Spleen (tissue), 11 donors: ENCODE measurements around the gene PEX11B. TPM values are rescaled to one million over a fixed set of nuclear protein-coding genes. Genes with fewer than 3 reads are reported as not detected.

Experiments used
- DNase-seq: peaks from one replicate; pipeline ENCODE4 v3.0.0-alpha.2; 2020
- H3K27ac ChIP-seq, 8 donors: fragments of 200-600 bp; sonication (generic) in 7 of 8; 1 replicate in 4 of 8; 2 replicates in 4 of 8; pipeline versions ENCODE4 v1.5.0 to v1.8.0; 2016 to 2021; ENCODE audit warnings: inconsistent platforms in 4 of 8, mild to moderate bottlenecking in 4 of 8, moderate library complexity in 1 of 8
- H3K27me3 ChIP-seq, 7 donors: fragments of 200-600 bp; sonication (generic) in 6 of 7; replicated peaks in 1 of 7; 1 replicate in 4 of 7; 2 replicates in 3 of 7; pipeline versions ENCODE4 v1.5.0 to v1.8.0; 2016 to 2021; ENCODE audit warnings: inconsistent platforms in 3 of 7, mild to moderate bottlenecking in 1 of 7
- H3K36me3 ChIP-seq, 6 donors: fragments of 200-600 bp; sonication (generic) in 5 of 6; 1 replicate in 4 of 6; 2 replicates in 2 of 6; pipeline versions ENCODE4 v1.5.0 to v1.8.0; 2016 to 2021; ENCODE audit warnings: inconsistent platforms in 2 of 6
- H3K4me1 ChIP-seq, 6 donors: fragments of 200-600 bp; sonication (generic) in 5 of 6; 1 replicate in 3 of 6; 2 replicates in 3 of 6; pipeline versions ENCODE4 v1.5.0 to v1.8.0; 2016 to 2021; ENCODE audit warnings: inconsistent platforms in 3 of 6
- H3K4me3 ChIP-seq, 8 donors: fragments of 200-600 bp; sonication (generic) in 7 of 8; 1 replicate in 4 of 8; 2 replicates in 4 of 8; pipeline versions ENCODE4 v1.5.0 to v1.8.0; 2016 to 2021; ENCODE audit warnings: inconsistent platforms in 4 of 8, mild to moderate bottlenecking in 4 of 8, moderate library complexity in 2 of 8
- H3K9me3 ChIP-seq, 8 donors: fragments of 200-600 bp; sonication (generic) in 7 of 8; 1 replicate in 4 of 8; 2 replicates in 4 of 8; pipeline versions ENCODE4 v1.5.0 to v1.8.0; 2016 to 2021; ENCODE audit warnings: inconsistent platforms in 4 of 8
- POLR2A ChIP-seq, 3 donors: fragments of 450-650 bp; IDR thresholded peaks; one replicate each; pipeline ENCODE4 v1.5.1; 2017; ENCODE audit warnings: antibody characterized with exemption in 3 of 3, mild to moderate bottlenecking in 1 of 3
- POLR2AphosphoS5 ChIP-seq, 3 donors: sonication (generic); formaldehyde crosslinking; IDR thresholded peaks; one replicate each; pipeline ENCODE4 v1.5.1; 2017; ENCODE audit warnings: antibody characterized with exemption in 3 of 3
- WGBS, 5 donors: extraction: QIAGEN DNeasy Blood & Tissue Kit in 3 of 5; methylation state at CpG; one replicate each; pipeline versions ENCODE4 v1.1.5 to v1.1.7; 2013 to 2018; 5-methylcytosine and 5-hydroxymethylcytosine counted together
- intact Hi-C: fragments of 100-400 bp; cut with DNase I; formaldehyde crosslinking; loops from one replicate; pipeline ENCODE4 v1.15.0; 2023; ENCODE audit warnings: low total_unique reads
- polyA plus RNA-seq, 3 donors: library from polyadenylated mRNA; stranded (reverse); fragments of 200-250 nt; gene quantifications; one replicate each; pipeline ENCODE4 v1.2.1, GENCODE V29; 2013
- total RNA-seq, 7 donors: library from RNA; depleted of rRNA in 3 of 7; stranded (reverse); fragments of >200 nt in 3 of 7; fragmentation: NEBNext Ultra II Directional in 4 of 7; extraction: Animal tissue kit (Norgen Biotek cat#: 25700) in 4 of 7; gene quantifications; one replicate each; pipeline versions ENCODE4 v1.1.0 to v1.2.1, GENCODE V29; 2016 to 2021
- TF ChIP-seq, protein P1 (sequence below), 11 experiments: fragments of 200-600 bp in 7 of 11; fragments of 450-650 bp in 4 of 11; sonication (generic) in 4 of 11; IDR thresholded peaks in 8 of 11; conservative IDR thresholded peaks in 3 of 11; 1 replicate in 7 of 11; 2 replicates in 4 of 11; pipeline versions ENCODE4 v1.4.0 to v1.8.0; 2016 to 2021; ENCODE audit warnings: antibody characterized with exemption in 11 of 11, inconsistent platforms in 4 of 11, mild to moderate bottlenecking in 1 of 11
- donor health status: healthy with polysubstance abuse.
- donor health status: DM: no; HTN: no; CAD: no; lungs with moderate emphysema.
- donor health status: DM: no; HTN: no; CAD: no.
- donor health status: Bipolar disorder and iron deficiency.
- donor health status: healthy.
- donor health status: DM: no; HTN: no; CAD: no.
- donor health status: DM: yes; HTN: yes; CAD: no.

The PEX11B gene
- total and polyA plus RNA-seq, 10 donors: 20.3 to 35.4 (median 27.4) TPM

DNA sequence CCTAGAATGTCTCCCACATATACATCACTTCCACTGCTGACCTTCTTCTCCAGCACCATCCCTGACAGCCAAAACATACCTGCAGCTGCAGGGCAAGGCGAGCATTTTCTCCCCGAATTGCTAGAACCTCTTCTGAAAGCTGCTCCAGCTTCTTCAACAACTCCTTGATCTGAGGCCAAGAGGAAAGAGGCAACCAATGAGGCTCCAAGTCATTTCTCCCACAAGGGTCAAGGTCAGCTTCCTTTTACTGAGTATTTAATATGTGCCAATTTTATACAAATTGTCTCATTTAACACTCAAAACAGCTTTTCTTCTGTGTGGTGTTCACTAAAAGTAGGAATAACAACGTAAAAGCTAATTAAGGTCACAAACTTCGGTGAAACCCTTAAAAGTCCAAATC is 50.3 kb downstream of the PEX11B start:
- Histone ChIP-seq H3K9me3 (no peaks in the 10 kb centered on the region), H3K36me3 (no peaks in the 10 kb centered on the region), H3K4me3 (no peak overlapping the region), H3K27me3 (peaks cover 0 to 8% (median 0%) of the 10 kb centered on the region in 7 donors), H3K4me1 (peaks cover 0 to 28% (median 16%) of the 10 kb centered on the region in 6 donors), H3K27ac (no peak overlapping the region)
- 70 to 83% (median 81%) methylated on average over 4 of the region's 4 CpGs for WGBS, 5 donors
- DNase-seq: no peak
- intact Hi-C loops: no loop called here
- TF ChIP-seq POLR2A (IDR thresholded peaks at IDR 0.05) (no peak), POLR2AphosphoS5 (IDR thresholded peaks at IDR 0.05) (no peak)
- TF ChIP-seq, protein P1, sequence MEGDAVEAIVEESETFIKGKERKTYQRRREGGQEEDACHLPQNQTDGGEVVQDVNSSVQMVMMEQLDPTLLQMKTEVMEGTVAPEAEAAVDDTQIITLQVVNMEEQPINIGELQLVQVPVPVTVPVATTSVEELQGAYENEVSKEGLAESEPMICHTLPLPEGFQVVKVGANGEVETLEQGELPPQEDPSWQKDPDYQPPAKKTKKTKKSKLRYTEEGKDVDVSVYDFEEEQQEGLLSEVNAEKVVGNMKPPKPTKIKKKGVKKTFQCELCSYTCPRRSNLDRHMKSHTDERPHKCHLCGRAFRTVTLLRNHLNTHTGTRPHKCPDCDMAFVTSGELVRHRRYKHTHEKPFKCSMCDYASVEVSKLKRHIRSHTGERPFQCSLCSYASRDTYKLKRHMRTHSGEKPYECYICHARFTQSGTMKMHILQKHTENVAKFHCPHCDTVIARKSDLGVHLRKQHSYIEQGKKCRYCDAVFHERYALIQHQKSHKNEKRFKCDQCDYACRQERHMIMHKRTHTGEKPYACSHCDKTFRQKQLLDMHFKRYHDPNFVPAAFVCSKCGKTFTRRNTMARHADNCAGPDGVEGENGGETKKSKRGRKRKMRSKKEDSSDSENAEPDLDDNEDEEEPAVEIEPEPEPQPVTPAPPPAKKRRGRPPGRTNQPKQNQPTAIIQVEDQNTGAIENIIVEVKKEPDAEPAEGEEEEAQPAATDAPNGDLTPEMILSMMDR (IDR thresholded peaks at IDR 0.05 in 8 of 11, conservative IDR thresholded peaks at IDR 0.05 in 3 of 11): no peak

DNA sequence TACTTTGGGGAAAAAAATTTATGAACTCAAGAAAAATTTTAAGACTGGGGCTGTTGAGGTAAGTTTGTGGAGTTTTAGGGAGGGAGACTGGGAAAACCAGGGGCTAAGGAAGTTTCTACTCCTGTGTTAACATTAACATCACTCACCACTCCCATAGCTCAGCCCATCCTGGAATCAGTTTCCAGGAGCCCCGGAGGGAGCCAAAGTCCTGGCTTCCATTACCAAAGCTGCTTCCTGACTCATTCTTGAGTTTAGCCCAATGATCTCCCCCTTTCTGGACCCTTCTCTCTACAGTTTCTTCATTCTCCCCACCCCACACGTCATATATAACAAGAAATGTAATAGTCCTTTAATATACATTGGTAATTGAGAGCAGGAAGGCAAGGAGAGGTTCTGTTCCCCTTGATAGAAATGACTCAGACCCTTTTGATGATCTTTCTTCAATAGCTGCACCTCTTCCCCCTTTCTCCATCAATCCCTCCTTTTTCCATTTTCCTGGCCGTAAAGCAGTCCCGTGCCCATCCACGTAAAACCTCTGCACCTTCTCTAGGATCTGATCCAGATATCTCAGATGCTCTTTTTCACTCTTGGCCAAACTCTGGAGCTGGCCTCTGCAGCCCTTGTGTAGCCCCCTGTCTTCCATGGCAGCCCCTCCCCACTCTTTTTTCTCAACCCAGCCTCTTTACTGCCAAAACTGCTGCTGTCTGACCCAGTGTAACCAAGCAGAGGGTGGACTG is 55.1 kb downstream of the PEX11B start:
- H3K36me3 ChIP-seq: no peaks in the 10 kb centered on the region
- H3K4me3 ChIP-seq: no peak overlapping the region
- intact Hi-C loops: no loop called here
- TF ChIP-seq, protein P1 (IDR thresholded peaks at IDR 0.05 in 8 of 11, conservative IDR thresholded peaks at IDR 0.05 in 3 of 11): no peak
- TF ChIP-seq POLR2AphosphoS5 (IDR thresholded peaks at IDR 0.05) (no peak), POLR2A (IDR thresholded peaks at IDR 0.05) (no peak)
- H3K27me3 ChIP-seq: peaks cover 0 to 3% (median 0%) of the 10 kb centered on the region in 7 donors
- H3K4me1 ChIP-seq: peaks cover 0 to 9% (median 5%) of the 10 kb centered on the region in 6 donors
- H3K9me3 ChIP-seq: no peaks in the 10 kb centered on the region
- WGBS, 5 donors: 81 to 91% (median 86%) methylated on average over 5 of the region's 5 CpGs
- no peak for DNase-seq
- no peak overlapping the region for H3K27ac ChIP-seq

Other genes starting within 250 kb of the PEX11B start
- gene PDZK1, start 211.3 kb downstream of the PEX11B start, total RNA-seq: under 1 TPM in 3 of 7 donors, not detected in 4; 0.27 to 0.52 (median 0.41) TPM
- gene PDZK1, start 211.3 kb downstream of the PEX11B start, polyA plus RNA-seq: under 1 TPM; 0.26 to 0.63 (median 0.33) TPM
- 10 to 100 TPM in 2 of 7 donors, 1 to 10 TPM in 5; 5.2 to 17.7 (median 7.3) TPM for gene CD160, start 199.2 kb downstream of the PEX11B start, total RNA-seq
- gene CD160, start 199.2 kb downstream of the PEX11B start, polyA plus RNA-seq: 1 to 10 TPM; 2.2 to 2.9 (median 2.3) TPM
- gene RNF115, start 94.6 kb downstream of the PEX11B start, total RNA-seq: 10 to 100 TPM; 12.0 to 27.2 (median 17.5) TPM
- 1 to 10 TPM; 4.8 to 5.9 (median 5.0) TPM for gene RNF115, start 94.6 kb downstream of the PEX11B start, polyA plus RNA-seq
- 10 to 100 TPM; 28.5 to 37.0 (median 32.5) TPM for gene POLR3C, start 94.5 kb downstream of the PEX11B start, total RNA-seq
- 10 to 100 TPM; 15.7 to 17.2 (median 16.2) TPM for gene POLR3C, start 94.5 kb downstream of the PEX11B start, polyA plus RNA-seq
- 1 to 10 TPM; 4.3 to 7.5 (median 5.4) TPM for gene NUDT17, start 73.1 kb downstream of the PEX11B start, total RNA-seq
- 1 to 10 TPM; 4.8 to 6.7 (median 4.8) TPM for gene NUDT17, start 73.1 kb downstream of the PEX11B start, polyA plus RNA-seq
- 10 to 100 TPM; 20.1 to 29.5 (median 26.2) TPM for gene PIAS3, start 59.6 kb downstream of the PEX11B start, total RNA-seq
- 10 to 100 TPM; 10.1 to 16.9 (median 11.7) TPM for gene PIAS3, start 59.6 kb downstream of the PEX11B start, polyA plus RNA-seq
- 1 to 10 TPM in 1 of 7 donors, under 1 TPM in 6; 0.26 to 1.3 (median 0.47) TPM for gene ANKRD35, start 32.9 kb downstream of the PEX11B start, total RNA-seq
- gene ANKRD35, start 32.9 kb downstream of the PEX11B start, polyA plus RNA-seq: under 1 TPM; 0.38 to 0.65 (median 0.57) TPM
- 1 to 10 TPM in 6 of 7 donors, under 1 TPM in 1; 0.69 to 5.3 (median 3.0) TPM for gene ITGA10, start 8.7 kb downstream of the PEX11B start, total RNA-seq
- gene ITGA10, start 8.7 kb downstream of the PEX11B start, polyA plus RNA-seq: 1 to 10 TPM; 1.0 to 2.1 (median 2.0) TPM
- 100 to 1,000 TPM; 111 to 187 (median 122) TPM for gene RBM8A, start 8.8 kb upstream of the PEX11B start, total RNA-seq
- 100 to 1,000 TPM in 2 of 3 donors, 10 to 100 TPM in 1; 87.0 to 117 (median 101) TPM for gene RBM8A, start 8.8 kb upstream of the PEX11B start, polyA plus RNA-seq
- 10 to 100 TPM; 35.1 to 52.9 (median 39.5) TPM for gene LIX1L, start 39.3 kb upstream of the PEX11B start, total RNA-seq
- 10 to 100 TPM; 11.0 to 17.8 (median 14.4) TPM for gene LIX1L, start 39.3 kb upstream of the PEX11B start, polyA plus RNA-seq
- 1 to 10 TPM in 5 of 7 donors, under 1 TPM in 2; 0.79 to 3.1 (median 1.2) TPM for gene ANKRD34A, start 45.9 kb upstream of the PEX11B start, total RNA-seq
- under 1 TPM; 0.57 to 0.99 (median 0.62) TPM for gene ANKRD34A, start 45.9 kb upstream of the PEX11B start, polyA plus RNA-seq
- 10 to 100 TPM; 22.1 to 34.0 (median 31.1) TPM for gene POLR3GL, start 46.0 kb upstream of the PEX11B start, total RNA-seq
- gene POLR3GL, start 46.0 kb upstream of the PEX11B start, polyA plus RNA-seq: 10 to 100 TPM; 55.6 to 69.2 (median 63.0) TPM
- 1,000 to 10,000 TPM in 5 of 7 donors, 100 to 1,000 TPM in 2; 622 to 2,368 (median 1,747) TPM for gene TXNIP, start 77.9 kb upstream of the PEX11B start, total RNA-seq
- gene TXNIP, start 77.9 kb upstream of the PEX11B start, polyA plus RNA-seq: 100 to 1,000 TPM; 446 to 779 (median 670) TPM
- not detected for gene HJV, start 103.0 kb upstream of the PEX11B start, total RNA-seq
- gene HJV, start 103.0 kb upstream of the PEX11B start, polyA plus RNA-seq: not detected
- 1 to 10 TPM; 2.8 to 7.1 (median 4.4) TPM for gene NBPF10, start 226.1 kb upstream of the PEX11B start, total RNA-seq
- gene NBPF10, start 226.1 kb upstream of the PEX11B start, polyA plus RNA-seq: 1 to 10 TPM in 1 of 3 donors, under 1 TPM in 2; 0.78 to 1.6 (median 0.91) TPM